Activated CD4-positive, CD25-positive, alpha-beta regulatory T cell (primary cell): ENCODE data around the gene GALNS.
A peak's percentile ranks its signal among the peaks of the same experiment; 100 is the strongest.

Source experiments
- DNase-seq, 4 experiments: peaks; one replicate each; lab custom pipeline; 2025; lab: John Stamatoyannopoulos, UW

The GALNS gene

GRCh38 chr16:88857728-88858339, 1.1 kb upstream of the GALNS start:
- peak; percentile 32 to 57 (median 49) for DNase-seq

- no peak for DNase-seq
These were observed 472 bp downstream of the GALNS start for GRCh38 chr16:88856122-88856827.

- DNase-seq = no peak
These were observed 1.0 kb downstream of the GALNS start for GRCh38 chr16:88855736-88856121.

GRCh38 chr16:88855176-88855575, 1.6 kb downstream of the GALNS start:
- DNase-seq = no peak

DNA sequence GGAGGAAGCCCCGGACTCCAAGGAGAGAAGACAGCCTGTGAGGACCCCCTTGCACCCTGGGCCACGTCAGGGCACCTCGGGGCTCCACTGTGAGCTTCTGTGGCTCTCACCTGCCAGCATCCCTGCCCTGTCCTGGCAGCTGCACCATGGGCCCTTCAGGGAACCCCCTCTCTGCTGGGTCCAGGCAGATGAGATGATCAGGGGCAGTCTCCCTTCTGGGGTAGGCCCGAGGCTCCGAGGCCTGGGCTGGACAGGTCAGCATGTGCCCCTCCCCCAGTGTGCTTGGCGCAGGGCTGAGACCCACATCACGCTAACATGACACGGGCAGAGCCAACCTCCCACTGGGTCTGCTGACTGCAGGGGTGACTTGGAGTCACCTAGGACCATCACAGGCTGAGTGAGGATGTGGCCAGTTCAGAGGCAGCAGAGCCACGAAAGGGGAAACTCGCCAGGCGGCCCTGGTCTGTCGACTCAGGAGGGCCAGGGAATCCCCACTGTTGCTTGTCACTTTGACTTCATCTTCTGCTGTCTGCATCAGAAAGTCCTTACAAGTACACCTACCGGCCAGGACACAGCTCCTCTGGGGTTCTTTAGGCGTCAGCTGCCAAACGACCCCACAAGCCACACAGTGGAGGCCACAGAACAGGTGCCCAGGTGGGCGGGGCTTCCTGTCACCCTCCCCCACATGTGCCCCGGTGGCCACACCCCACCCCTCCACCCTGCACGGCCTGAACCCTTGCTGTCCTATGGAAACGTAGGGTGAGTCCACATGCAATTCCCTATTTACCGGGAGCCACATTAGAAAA, 2.2 kb downstream of the GALNS start:
- DNase-seq = no peak

DNA sequence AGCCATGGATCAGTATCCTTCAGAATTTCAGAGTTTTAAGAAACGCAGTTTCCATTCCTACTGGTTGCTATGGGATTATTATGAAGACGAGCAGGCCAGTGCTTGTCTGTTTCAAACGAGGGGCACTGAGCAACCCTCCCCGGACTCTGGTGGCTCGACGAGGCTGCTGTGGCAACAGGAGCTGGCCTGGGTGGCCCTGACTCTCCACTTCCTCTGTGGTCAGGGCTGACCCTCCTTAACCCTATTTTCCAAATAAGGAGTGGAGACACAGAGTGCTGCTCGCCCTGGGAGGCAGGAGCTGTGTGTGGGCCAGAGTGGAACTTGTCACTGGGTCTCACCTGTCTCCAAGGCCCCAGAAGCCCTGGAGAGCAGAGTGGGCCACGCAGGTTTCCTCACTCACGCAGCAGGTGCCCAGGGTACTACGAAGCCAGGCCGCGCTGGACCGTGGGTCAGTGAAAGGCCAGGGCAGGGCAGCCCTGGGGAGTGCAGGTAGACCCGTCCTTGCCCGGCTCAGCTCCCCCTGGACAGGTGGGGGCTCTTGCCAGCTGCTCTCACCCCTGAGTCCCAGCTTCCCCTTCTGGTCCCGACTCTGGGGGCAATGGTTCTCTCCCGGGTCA, 3.3 kb downstream of the GALNS start:
- DNase-seq = no peak

DNA sequence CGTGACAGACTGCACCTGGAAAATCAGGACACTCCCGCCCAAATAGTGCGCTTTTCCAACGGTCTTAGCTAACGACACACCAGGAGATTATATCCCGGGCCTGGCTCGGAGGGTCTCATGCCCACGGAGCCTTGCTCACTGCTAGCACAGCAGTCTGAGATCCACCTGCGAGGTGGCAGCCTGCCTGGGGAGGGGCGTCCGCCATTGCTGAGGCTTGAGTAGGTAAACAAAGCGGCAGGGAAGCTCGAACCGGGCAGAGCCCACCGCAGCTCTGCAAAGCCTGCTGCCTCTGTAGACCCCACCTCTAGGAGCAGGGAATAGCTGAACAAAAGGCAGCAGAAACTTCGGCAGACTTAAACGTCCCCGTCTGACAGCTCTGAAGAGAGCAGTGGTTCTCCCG, 5.1 kb downstream of the GALNS start:
- DNase-seq = no peak

DNA sequence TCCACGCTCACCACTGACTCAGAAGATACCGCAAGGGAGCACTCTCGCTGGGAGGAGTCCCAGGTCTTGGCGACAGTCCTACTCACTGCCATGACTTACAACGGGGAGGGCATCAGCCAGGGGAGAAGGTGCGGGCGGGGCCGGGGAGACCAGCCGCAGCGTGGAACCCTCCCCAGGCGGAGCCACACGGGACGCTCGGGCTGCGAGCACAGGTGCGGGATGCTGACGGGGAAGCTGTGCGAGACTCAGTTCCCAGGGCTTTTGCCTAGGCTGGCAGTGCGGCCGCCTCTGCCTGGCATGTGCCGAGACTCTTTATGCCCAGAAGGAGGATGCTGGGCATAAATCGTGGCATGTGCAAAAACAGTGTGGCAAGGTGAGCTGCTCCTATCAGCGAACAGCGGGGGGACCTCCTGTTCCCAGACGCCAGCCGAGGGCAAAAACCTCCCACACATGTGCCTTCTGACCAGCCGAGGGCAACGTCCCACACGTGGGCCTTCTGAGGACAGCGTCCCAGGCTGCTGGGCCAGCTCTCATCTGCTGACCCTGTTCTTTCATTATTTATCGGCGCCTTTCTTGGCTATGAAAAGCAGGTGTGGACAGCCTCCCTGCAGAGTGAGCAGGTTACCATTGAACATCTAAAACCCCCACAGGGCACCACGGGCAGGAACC, 6.1 kb downstream of the GALNS start:
- DNase-seq = no peak

- DNase-seq = no peak
These were observed 8.2 kb downstream of the GALNS start for GRCh38 chr16:88848557-88848956.

GRCh38 chr16:88847654-88848053, 9.1 kb downstream of the GALNS start:
- DNase-seq = no peak

GRCh38 chr16:88846088-88846487, 10.7 kb downstream of the GALNS start:
- DNase-seq = no peak

DNA sequence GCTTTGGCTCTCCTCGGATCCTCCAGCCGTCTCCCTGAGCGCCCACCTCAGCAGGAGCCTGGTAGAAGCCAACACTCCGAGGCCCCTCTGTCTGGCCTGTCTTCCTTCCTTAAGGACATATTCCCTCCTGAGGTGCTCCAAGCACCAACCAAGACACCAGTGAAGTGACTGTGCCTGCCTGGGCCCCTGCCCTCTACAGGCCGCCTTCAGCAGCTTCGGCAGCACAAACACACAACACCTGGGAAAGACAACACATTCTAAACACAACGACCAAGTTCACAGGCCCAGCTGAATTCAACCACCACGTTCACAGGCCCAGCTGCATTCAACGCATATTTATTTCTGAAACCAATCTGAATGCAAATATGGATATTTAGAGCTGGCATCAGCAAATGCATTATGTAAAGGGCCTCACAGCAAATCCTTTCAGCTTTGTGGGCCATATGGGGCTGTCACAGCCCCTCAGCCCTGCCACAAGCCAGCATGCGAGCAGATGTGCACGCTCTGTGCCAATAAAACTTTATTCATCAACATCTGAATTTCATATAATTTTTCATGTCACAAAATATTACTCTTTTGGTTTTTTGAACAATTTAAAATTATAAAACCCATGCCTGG, 12.2 kb downstream of the GALNS start:
- DNase-seq = no peak

- DNase-seq = no peak
These were observed 13.5 kb downstream of the GALNS start for GRCh38 chr16:88843256-88843655.

DNA sequence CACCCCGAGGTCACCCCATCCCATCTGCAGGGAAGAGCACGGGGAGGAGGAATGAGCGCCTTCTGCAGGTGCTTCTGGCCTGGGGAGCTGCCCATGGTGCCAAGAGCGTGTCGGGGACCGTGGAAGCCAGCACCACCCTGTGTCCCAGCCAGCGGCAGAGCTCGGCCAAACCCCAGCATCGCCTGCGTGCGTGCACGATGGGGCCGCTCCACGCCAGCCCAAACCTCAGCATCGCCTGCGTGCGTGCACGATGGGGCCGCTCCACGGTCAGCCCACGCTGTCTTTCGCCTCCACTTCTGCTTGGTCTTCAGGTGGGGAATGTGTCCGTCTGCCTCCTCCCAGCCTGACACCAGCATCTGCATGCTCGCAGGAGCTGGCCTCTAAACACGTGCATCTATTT, 13.9 kb downstream of the GALNS start:
- no peak for DNase-seq

DNA sequence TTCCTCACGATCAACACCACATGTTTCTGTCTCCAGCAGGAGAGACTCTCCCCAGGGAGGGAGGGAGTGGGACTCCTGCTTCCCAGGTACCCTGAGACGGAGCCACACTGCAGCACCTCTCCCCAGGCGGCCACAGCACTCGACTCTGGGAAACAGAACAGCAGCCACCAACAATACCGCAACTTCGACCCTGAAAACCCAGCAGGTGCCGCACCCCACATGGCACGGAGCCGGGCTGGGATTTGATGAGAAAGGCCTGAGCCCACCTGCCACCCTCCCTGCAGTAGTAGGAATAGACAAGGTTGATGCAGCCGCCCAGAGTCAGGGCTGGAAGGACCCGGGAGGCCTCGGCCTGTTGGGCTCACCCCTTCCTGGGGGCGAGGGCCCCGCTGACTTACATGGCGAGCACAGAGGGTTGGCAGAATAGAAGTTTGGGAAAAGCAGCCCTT, 14.4 kb downstream of the GALNS start:
- DNase-seq = no peak

DNA sequence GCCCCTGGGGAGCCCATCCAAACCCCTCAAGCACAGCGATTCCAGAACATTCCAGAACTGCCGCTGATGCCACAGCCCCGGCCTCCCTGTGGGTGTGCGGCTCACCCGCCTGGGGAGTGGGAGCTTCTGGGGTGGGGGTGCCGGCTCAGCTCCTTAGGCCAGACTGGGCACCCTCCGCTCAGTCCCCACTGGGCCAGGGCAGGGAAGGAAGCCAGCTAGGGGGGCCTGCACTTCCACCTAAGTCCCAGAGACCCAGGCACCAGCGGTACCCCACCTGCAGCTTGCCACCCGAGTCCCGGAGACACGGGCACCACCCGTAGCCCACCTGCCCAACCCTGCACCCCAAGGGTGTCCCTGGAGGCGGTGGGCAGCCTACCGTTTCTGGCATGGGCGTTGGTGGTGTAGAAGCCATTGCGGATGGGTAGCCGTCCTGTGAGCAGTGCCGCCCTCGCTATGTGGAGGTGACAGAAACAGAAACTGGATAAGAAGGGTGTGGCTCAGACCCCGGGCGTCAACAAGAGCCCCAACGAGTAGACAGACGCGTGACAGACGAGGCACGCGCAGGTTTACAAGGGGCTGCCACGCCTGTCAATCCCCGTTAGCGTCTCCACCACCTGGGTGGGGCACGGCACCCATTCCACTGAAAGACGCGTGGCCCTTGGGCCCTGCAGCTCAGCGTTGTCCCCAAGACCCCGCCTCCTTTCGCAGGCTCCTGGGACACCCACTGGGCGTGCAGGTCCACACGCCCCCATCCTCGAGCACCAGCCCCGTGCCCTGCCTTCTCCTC, 15.0 kb downstream of the GALNS start:
- no peak for DNase-seq

- no peak for DNase-seq
These were observed 16.0 kb downstream of the GALNS start for GRCh38 chr16:88840600-88841215.

- no peak for DNase-seq
These were observed 16.8 kb downstream of the GALNS start for GRCh38 chr16:88839745-88840599.

- no peak for DNase-seq
These were observed 17.7 kb downstream of the GALNS start for GRCh38 chr16:88839026-88839529.
